ENCODE results near the gene CCNT2. TPM values are rescaled to one million over a fixed set of nuclear protein-coding genes. Genes with fewer than 3 reads are reported as not detected.

The CCNT2 gene
- polyA plus RNA-seq, 1 of the 3 experiments (the other 2 are of a cell fraction), result 5.3 TPM

DNA sequence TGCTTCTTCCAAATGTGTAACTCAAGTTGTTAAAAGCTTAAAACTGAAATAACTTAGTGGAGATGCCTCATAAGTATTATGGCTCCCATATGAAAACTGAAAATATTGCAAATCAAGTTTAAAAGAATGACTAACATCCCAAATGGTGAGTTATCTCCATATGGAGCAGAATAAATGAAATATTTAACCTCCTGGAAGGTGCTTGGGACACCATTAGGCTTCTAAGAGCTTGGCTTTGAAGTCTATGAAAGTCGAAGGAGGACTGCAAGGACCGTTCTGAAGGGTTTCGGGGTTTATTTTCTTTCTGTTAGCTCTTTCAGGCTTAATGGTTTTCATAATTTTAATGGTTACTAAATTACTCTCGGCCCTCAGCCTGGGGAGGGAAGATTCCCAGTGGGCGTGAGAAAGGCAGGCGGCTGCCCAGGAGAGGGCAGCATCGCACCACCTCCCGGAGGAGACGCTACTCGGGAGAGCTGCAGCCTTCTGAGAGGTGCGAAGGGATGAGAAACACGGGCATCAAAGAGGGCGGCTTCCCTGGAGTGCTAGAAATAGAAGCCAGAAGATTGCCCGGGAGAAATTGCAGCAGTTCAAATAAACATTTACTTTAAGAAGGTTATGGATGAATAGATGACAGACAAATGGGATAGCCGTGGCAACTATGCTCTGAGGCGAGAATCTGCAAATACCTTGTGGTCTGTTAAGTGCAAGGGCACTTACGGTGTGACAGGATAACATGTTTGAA, 85.6 kb downstream of the CCNT2 start:
- Histone ChIP-seq H3K79me2 (ENCODE audit: insufficient read depth) (no peaks in the 10 kb centered on the region), H2AFZ (ENCODE audit: low read depth) (peak overlapping the region; percentile 65; the same call in 1 of the 2 replicates), H3K27ac (ENCODE audit: low read depth in 2 of 2, low read length in 1 of 2) (no peak overlapping the region), H3K4me1 (ENCODE audit: control insufficient read depth in 1 of 2, insufficient read depth in 2 of 2, low read depth in 1 of 2, low read length in 1 of 2) (peaks cover 0 to 3% of the 10 kb centered on the region in 2 experiments; a peak in 1 of 4 replicates), H4K20me1 (ENCODE audit: insufficient read depth) (no peaks in the 10 kb centered on the region), H3K9me2 (no peaks in the 10 kb centered on the region), H3F3A (replicated peaks; ENCODE audit: insufficient read depth) (no peaks in the 10 kb centered on the region), H3K9me3 (no peaks in the 10 kb centered on the region), H3K4me3 (ENCODE audit: low read depth in 2 of 2, low read length in 1 of 2) (no peak overlapping the region; a peak in 1 of 4 replicates), H3K27me3 (ENCODE audit: insufficient read depth) (no peaks in the 10 kb centered on the region), H3K4me2 (no peak overlapping the region), H3K36me3 (replicated peaks in 1 of 2; ENCODE audit: control insufficient read depth in 1 of 2, insufficient read depth in 2 of 2, low read length in 1 of 2) (no peaks in the 10 kb centered on the region), H3K9ac (no peak overlapping the region)
- peak; percentile 80 for DNase-seq
- ChIA-PET CTCF (interaction anchor here (0.6 to 7.7 kb wide), 85 partner anchors 8 to 1426 kb away, joined by 3 to 139 read pairs (median 4); partner anchors contain the start of genes MAP3K19, R3HDM1 and ZRANB3), POLR2A (interaction anchor here (1.5 kb wide), 1 partner anchor 705 kb away, joined by 4 read pairs; no protein-coding TSS in a partner anchor)
- WGBS (ENCODE audit: low lambda C conversion rate), result 19% methylated on average over 17 of the region's 17 CpGs
- TF ChIP-seq, protein P1, sequence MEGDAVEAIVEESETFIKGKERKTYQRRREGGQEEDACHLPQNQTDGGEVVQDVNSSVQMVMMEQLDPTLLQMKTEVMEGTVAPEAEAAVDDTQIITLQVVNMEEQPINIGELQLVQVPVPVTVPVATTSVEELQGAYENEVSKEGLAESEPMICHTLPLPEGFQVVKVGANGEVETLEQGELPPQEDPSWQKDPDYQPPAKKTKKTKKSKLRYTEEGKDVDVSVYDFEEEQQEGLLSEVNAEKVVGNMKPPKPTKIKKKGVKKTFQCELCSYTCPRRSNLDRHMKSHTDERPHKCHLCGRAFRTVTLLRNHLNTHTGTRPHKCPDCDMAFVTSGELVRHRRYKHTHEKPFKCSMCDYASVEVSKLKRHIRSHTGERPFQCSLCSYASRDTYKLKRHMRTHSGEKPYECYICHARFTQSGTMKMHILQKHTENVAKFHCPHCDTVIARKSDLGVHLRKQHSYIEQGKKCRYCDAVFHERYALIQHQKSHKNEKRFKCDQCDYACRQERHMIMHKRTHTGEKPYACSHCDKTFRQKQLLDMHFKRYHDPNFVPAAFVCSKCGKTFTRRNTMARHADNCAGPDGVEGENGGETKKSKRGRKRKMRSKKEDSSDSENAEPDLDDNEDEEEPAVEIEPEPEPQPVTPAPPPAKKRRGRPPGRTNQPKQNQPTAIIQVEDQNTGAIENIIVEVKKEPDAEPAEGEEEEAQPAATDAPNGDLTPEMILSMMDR (IDR thresholded peaks at IDR 0.05), result peak; percentile 97
- no peak for TF ChIP-seq POLR2AphosphoS5 (IDR thresholded peaks at IDR 0.05; ENCODE audit: low read depth, low read length)
- peak; percentile 92 for TF ChIP-seq SMC3 (IDR thresholded peaks at IDR 0.05; ENCODE audit: low read depth, low read length)
- TF ChIP-seq RAD21 (IDR thresholded peaks at IDR 0.05; ENCODE audit: low read length), result peak; percentile 99
- no peak for TF ChIP-seq YY1 (IDR thresholded peaks at IDR 0.05; ENCODE audit: low read depth)
- TF ChIP-seq GATA2 (CRISPR knock-in tag; IDR thresholded peaks at IDR 0.05), result 0 out of 2 replicates have a peak, but pooled peaks have one; percentile 8
- TF ChIP-seq, protein P2, sequence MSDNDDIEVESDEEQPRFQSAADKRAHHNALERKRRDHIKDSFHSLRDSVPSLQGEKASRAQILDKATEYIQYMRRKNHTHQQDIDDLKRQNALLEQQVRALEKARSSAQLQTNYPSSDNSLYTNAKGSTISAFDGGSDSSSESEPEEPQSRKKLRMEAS (IDR thresholded peaks at IDR 0.05; ENCODE audit: low read depth), result peak; percentile 69; the same call in 1 of the 2 replicates

DNA sequence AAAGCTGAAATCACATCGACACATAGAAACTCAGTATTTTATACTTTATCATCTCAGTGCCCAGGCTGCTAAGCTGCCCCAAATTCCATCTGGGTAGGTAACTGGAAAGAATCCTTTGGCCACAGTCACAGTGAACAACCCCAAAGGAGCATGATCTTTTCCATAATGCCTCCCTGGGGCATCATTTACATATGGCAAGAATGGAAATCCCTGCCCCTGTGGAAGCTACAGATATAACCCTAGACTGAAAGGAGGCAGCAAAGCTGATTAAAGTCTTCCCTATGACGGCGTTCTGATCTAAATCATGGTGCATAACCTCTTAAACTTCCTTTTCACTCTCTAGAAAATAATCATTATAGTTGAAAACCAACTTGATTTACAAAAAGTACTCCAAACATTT, 87.1 kb downstream of the CCNT2 start:
- Histone ChIP-seq H3K79me2 (ENCODE audit: insufficient read depth) (no peaks in the 10 kb centered on the region), H3K36me3 (replicated peaks in 1 of 2; ENCODE audit: control insufficient read depth in 1 of 2, insufficient read depth in 2 of 2, low read length in 1 of 2) (no peaks in the 10 kb centered on the region), H2AFZ (ENCODE audit: low read depth) (no peak overlapping the region), H3F3A (replicated peaks; ENCODE audit: insufficient read depth) (no peaks in the 10 kb centered on the region), H3K4me1 (ENCODE audit: control insufficient read depth in 1 of 2, insufficient read depth in 2 of 2, low read depth in 1 of 2, low read length in 1 of 2) (no peaks in the 10 kb centered on the region; a peak in 1 of 4 replicates), H3K9me3 (no peaks in the 10 kb centered on the region), H3K4me2 (no peak overlapping the region), H3K9me2 (no peaks in the 10 kb centered on the region), H3K9ac (no peak overlapping the region), H4K20me1 (ENCODE audit: insufficient read depth) (no peaks in the 10 kb centered on the region), H3K27me3 (ENCODE audit: insufficient read depth) (no peaks in the 10 kb centered on the region), H3K27ac (ENCODE audit: low read depth in 2 of 2, low read length in 1 of 2) (no peak overlapping the region), H3K4me3 (ENCODE audit: low read depth in 2 of 2, low read length in 1 of 2) (no peak overlapping the region)
- POLR2A ChIA-PET, result interaction anchor here (0.6 kb wide), 1 partner anchor 364 kb away, joined by 3 read pairs; no protein-coding TSS in a partner anchor
- no peak for TF ChIP-seq POLR2AphosphoS5 (IDR thresholded peaks at IDR 0.05; ENCODE audit: low read depth, low read length)
- no peak for TF ChIP-seq GABPA (IDR thresholded peaks at IDR 0.05; ENCODE audit: low read depth)
- no peak for TF ChIP-seq TAF1 (IDR thresholded peaks at IDR 0.05; ENCODE audit: borderline replicate concordance, low read depth, low read length)
- no peak for TF ChIP-seq MXI1 (IDR thresholded peaks at IDR 0.05; ENCODE audit: low read depth, low read length)
- TF ChIP-seq SMC3 (IDR thresholded peaks at IDR 0.05; ENCODE audit: low read depth, low read length), result no peak
- TF ChIP-seq RFX5 (IDR thresholded peaks at IDR 0.05; ENCODE audit: low read length), result no peak
- TF ChIP-seq, protein P3, sequence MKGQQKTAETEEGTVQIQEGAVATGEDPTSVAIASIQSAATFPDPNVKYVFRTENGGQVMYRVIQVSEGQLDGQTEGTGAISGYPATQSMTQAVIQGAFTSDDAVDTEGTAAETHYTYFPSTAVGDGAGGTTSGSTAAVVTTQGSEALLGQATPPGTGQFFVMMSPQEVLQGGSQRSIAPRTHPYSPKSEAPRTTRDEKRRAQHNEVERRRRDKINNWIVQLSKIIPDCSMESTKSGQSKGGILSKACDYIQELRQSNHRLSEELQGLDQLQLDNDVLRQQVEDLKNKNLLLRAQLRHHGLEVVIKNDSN (IDR thresholded peaks at IDR 0.05; ENCODE audit: borderline replicate concordance, low read depth), result no peak
- no peak for TF ChIP-seq YY1 (IDR thresholded peaks at IDR 0.05; ENCODE audit: low read depth)
- TF ChIP-seq CHD2 (IDR thresholded peaks at IDR 0.05; ENCODE audit: low read length, partially characterized antibody), result no peak
- WGBS (ENCODE audit: low lambda C conversion rate), result 68% methylated on average over 3 of the region's 3 CpGs
- DNase-seq, result no peak
- CTCF ChIA-PET, result interaction anchor here (0.6 to 7.7 kb wide), 8 partner anchors 11 to 793 kb away, joined by 3 to 75 read pairs (median 8); no protein-coding TSS in a partner anchor

Other genes with a start within 250 kb of the CCNT2 start
- gene TMEM163, start 199.8 kb upstream of the CCNT2 start, polyA plus RNA-seq (2012; rRNA removed), result not detected in 2 replicates
- not detected in 2 replicates for gene ACMSD, start 80.2 kb upstream of the CCNT2 start, polyA plus RNA-seq (2012; rRNA removed)
- not detected in 2 replicates for gene MAP3K19, start 128.6 kb downstream of the CCNT2 start, polyA plus RNA-seq (2012; rRNA removed)
- 10.9 and 14.0 TPM in 2 replicates for gene RAB3GAP1, start 133.5 kb downstream of the CCNT2 start, polyA plus RNA-seq (2012; rRNA removed)